Ishikawa (cell line): ENCODE data around the gene RNF220.

ENCODE experiments used
- CEBPB ChIP-seq: IDR thresholded peaks from 2 replicates; pipeline ENCODE4 v1.6.1; 2012
- CREB1 ChIP-seq: IDR thresholded peaks from 2 replicates; pipeline ENCODE4 v1.6.1; 2012; ENCODE audit warnings: low read depth
- EGR1 ChIP-seq: IDR thresholded peaks from 2 replicates; pipeline ENCODE4 v1.6.1; 2012
- EP300 ChIP-seq: IDR thresholded peaks from 2 replicates; pipeline ENCODE4 v1.6.1; 2012; ENCODE audit warnings: borderline replicate concordance
- FOXM1 ChIP-seq: IDR thresholded peaks from 2 replicates; pipeline ENCODE4 v1.6.1; 2012; ENCODE audit warnings: low read depth, borderline replicate concordance
- NFIC ChIP-seq: IDR thresholded peaks from 2 replicates; pipeline ENCODE4 v1.6.1; 2012
- RAD21 ChIP-seq: IDR thresholded peaks from 2 replicates; pipeline ENCODE4 v1.6.1; 2012; ENCODE audit warnings: low read depth
- TAF1 ChIP-seq: IDR thresholded peaks from 2 replicates; pipeline ENCODE4 v1.6.1; 2012; ENCODE audit warnings: low read depth, mild to moderate bottlenecking
- TCF12 ChIP-seq: IDR thresholded peaks from 2 replicates; pipeline ENCODE4 v1.6.1; 2012; ENCODE audit warnings: low read depth
- TEAD4 ChIP-seq: IDR thresholded peaks from 2 replicates; pipeline ENCODE4 v1.6.1; 2012
- YY1 ChIP-seq: IDR thresholded peaks from 2 replicates; pipeline ENCODE4 v1.6.1; 2012; ENCODE audit warnings: low read depth
- ZBTB7A ChIP-seq: IDR thresholded peaks from 2 replicates; pipeline ENCODE4 v1.6.1; 2012; ENCODE audit warnings: low read depth
- TF ChIP-seq, protein P1 (sequence below): IDR thresholded peaks from 2 replicates; pipeline ENCODE4 v1.6.1; 2012
- TF ChIP-seq, protein P2 (sequence below): IDR thresholded peaks from 2 replicates; pipeline ENCODE4 v1.6.1; 2012; ENCODE audit warnings: low read depth, mild to moderate bottlenecking
- TF ChIP-seq, protein P3 (sequence below): IDR thresholded peaks from 2 replicates; pipeline ENCODE4 v1.6.1; 2012

The RNF220 gene

DNA sequence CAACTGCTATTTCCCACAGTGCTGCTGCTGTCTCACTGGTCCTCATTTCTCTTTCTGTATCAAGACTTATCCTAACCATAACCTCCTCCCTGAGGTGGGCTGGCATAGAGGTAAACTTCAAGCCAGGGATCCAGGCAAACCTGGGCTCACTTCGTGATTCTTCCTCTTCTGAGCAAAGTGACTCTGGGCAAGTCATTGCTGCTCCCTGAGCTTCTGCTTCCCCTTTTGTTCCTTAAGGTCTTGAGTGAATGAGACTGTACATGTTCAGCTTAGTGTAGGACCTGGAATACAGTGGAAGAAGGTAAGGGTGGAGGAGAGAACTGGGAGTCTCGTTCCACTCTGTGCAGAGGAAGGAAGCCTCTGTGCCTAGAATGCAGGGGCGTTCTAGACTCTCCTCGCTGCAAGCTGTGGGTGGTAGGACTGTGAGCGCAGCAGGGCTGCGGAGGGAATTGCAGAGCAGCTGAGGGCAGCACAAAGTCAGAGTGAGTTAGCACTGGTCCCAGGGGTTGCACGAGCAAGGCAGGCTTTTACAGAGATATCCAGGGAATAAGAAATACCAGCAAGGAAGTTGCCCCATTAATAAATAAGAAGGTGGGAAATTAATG is 38.6 kb upstream of the RNF220 start:
- no peak for TF ChIP-seq ZBTB7A
- no peak for TF ChIP-seq RAD21
- TF ChIP-seq, protein P1, sequence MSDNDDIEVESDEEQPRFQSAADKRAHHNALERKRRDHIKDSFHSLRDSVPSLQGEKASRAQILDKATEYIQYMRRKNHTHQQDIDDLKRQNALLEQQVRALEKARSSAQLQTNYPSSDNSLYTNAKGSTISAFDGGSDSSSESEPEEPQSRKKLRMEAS = no peak
- TF ChIP-seq EP300 = no peak
- TF ChIP-seq, protein P2, sequence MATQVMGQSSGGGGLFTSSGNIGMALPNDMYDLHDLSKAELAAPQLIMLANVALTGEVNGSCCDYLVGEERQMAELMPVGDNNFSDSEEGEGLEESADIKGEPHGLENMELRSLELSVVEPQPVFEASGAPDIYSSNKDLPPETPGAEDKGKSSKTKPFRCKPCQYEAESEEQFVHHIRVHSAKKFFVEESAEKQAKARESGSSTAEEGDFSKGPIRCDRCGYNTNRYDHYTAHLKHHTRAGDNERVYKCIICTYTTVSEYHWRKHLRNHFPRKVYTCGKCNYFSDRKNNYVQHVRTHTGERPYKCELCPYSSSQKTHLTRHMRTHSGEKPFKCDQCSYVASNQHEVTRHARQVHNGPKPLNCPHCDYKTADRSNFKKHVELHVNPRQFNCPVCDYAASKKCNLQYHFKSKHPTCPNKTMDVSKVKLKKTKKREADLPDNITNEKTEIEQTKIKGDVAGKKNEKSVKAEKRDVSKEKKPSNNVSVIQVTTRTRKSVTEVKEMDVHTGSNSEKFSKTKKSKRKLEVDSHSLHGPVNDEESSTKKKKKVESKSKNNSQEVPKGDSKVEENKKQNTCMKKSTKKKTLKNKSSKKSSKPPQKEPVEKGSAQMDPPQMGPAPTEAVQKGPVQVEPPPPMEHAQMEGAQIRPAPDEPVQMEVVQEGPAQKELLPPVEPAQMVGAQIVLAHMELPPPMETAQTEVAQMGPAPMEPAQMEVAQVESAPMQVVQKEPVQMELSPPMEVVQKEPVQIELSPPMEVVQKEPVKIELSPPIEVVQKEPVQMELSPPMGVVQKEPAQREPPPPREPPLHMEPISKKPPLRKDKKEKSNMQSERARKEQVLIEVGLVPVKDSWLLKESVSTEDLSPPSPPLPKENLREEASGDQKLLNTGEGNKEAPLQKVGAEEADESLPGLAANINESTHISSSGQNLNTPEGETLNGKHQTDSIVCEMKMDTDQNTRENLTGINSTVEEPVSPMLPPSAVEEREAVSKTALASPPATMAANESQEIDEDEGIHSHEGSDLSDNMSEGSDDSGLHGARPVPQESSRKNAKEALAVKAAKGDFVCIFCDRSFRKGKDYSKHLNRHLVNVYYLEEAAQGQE = no peak
- no peak for TF ChIP-seq TEAD4
- no peak for TF ChIP-seq EGR1
- no peak for TF ChIP-seq CREB1
- TF ChIP-seq NFIC = no peak
- TF ChIP-seq FOXM1 = no peak

DNA sequence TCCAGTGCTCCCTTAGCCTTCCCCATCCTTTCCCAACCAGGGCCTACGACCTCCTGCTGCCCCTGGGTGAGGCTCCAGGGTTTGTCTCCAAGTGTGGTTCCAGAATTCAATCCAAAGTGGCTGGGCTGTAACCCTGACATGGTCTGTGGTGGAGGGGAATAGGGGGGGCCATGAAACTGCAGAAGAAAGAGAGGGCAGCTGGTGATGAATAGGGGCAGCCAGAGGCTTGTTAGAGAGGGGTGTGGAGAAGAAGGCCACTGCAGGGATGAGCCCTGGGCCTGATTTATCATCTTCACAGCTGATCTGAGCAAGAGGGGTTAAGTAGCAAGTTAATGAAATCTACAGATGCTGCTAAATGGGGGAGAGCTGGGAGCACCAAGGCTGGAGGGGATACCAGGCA is 37.1 kb upstream of the RNF220 start:
- TF ChIP-seq, protein P1 = no peak
- TF ChIP-seq NFIC (no peak), YY1 (no peak), EP300 (no peak), EGR1 (no peak), FOXM1 (no peak), ZBTB7A (no peak), CEBPB (no peak), TEAD4 (no peak), TAF1 (no peak), CREB1 (no peak)
- TF ChIP-seq, protein P2 = no peak
- TF ChIP-seq, protein P3, sequence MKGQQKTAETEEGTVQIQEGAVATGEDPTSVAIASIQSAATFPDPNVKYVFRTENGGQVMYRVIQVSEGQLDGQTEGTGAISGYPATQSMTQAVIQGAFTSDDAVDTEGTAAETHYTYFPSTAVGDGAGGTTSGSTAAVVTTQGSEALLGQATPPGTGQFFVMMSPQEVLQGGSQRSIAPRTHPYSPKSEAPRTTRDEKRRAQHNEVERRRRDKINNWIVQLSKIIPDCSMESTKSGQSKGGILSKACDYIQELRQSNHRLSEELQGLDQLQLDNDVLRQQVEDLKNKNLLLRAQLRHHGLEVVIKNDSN = no peak

DNA sequence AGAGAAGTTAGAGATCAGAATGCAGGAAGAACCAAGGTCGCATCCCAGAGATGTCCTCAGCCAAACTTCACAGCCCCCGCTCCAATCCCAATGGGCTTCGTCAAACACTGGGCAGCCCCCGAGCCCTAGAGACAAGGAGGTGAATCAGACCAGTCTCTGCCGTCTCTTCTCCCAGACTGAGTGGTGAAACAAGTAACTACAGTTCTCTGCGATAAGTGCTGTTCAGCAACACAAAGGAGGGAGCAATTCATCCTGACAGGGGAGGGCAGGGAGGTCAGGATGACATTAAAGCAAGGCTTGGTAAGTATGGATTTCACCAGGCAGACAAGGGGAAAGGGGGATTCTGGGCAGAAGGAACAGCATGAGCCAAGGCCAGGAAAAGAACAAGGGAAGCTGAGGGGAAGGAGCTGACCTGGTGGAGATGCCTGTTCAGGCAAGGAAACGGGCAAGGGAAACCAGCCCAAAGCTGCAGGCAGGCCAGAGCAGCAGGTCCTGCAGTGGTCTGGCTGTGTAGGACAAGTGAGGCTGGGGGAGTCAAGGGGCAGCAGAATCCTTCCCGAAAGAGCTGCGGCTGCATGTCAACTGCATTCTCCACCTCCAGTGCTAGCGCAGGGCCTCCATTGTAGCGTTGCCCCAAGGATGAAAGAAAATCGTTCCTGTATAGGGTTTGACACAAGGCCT is 36.4 kb upstream of the RNF220 start:
- TF ChIP-seq YY1 = no peak
- TF ChIP-seq EGR1 = no peak
- no peak for TF ChIP-seq TAF1
- TF ChIP-seq FOXM1 = no peak
- no peak for TF ChIP-seq CREB1
- no peak for TF ChIP-seq TEAD4
- TF ChIP-seq, protein P2 = no peak
- no peak for TF ChIP-seq EP300
- no peak for TF ChIP-seq RAD21

DNA sequence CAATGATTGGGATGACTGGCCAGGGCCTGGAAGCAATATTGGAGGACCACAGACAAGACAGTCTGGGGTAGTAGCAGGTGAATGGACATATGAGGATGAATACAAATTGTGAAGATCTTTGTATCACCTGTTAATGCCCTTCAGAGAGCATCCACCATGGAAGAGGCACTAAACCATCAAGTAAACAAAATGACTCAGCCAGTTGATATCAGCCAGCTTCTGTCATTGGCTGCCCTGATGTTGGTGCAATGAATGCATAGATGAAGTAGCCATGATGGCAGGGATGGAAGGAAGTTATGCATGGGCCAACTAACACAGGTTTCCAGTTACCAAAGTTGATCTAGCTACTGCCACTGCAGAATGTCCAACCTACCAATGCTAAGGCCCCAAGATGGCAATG is 33.8 kb upstream of the RNF220 start:
- TF ChIP-seq, protein P3 = no peak
- no peak for TF ChIP-seq TAF1

DNA sequence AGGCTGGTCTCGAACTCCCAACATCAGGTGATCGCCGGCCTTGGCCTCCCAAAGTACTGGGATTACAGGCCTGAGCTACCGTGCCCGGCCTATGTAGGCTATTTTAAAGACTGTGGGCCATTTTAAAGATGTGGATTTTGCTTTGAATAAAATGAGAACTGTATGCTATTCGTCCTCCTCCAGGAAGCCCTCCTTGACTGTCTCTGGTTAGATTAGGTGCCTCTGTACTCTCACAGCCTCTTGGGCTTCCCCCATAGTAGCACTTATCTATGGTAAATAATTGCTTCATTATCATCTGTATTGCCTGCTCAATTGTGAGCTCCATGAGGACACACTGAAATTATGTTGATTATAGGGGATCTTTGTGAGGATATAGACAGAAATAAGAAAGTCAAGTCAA is 29.5 kb upstream of the RNF220 start:
- TF ChIP-seq CEBPB (no peak), RAD21 (no peak), TAF1 (no peak), FOXM1 (no peak), EGR1 (no peak), CREB1 (no peak), TEAD4 (no peak), NFIC (no peak), EP300 (no peak), ZBTB7A (no peak), TCF12 (no peak), YY1 (no peak)
- TF ChIP-seq, protein P2 = no peak
- TF ChIP-seq, protein P1 = no peak
- TF ChIP-seq, protein P3 = no peak
